Adrenal gland (tissue), 12 donors: ENCODE data around the gene SLC48A1. TPM values are rescaled to one million over a fixed set of nuclear protein-coding genes. Genes with fewer than 3 reads are reported as not detected.

ENCODE experiments used
- DNase-seq, 7 donors: peaks; one replicate each; pipeline ENCODE4 v3.0.0-alpha.2; 2019 to 2020
- H3K27ac ChIP-seq, 5 donors: fragments of 200-600 bp; sonication (generic) in 4 of 5; 1 replicate in 3 of 5; 2 replicates in 2 of 5; pipeline versions ENCODE4 v1.5.1 to v1.8.0; 2016 to 2020; ENCODE audit warnings: mild to moderate bottlenecking in 1 of 5
- H3K27me3 ChIP-seq: fragments of 200-600 bp; 2 replicates; pipeline ENCODE4 v1.8.0; 2021
- H3K36me3 ChIP-seq, 2 donors: fragments of 200-600 bp; replicated peaks in 1 of 2; 1 replicate in 1 of 2; 2 replicates in 1 of 2; pipeline versions ENCODE4 v1.5.1 to v1.8.0; 2018 to 2022
- H3K4me1 ChIP-seq, 2 donors: fragments of 200-600 bp; replicated peaks in 1 of 2; 1 replicate in 1 of 2; 2 replicates in 1 of 2; pipeline versions ENCODE4 v1.5.1 to v1.8.0; 2018 to 2021
- H3K4me3 ChIP-seq, 4 donors: fragments of 200-600 bp; sonication (generic) in 3 of 4; one replicate each; pipeline ENCODE4 v1.5.1; 2016 to 2018
- H3K9me3 ChIP-seq, 3 donors: fragments of 200-600 bp; sonication (generic) in 1 of 3; replicated peaks in 1 of 3; 1 replicate in 2 of 3; 2 replicates in 1 of 3; pipeline versions ENCODE4 v1.5.1 to v1.8.0; 2016 to 2021
- POLR2A ChIP-seq, 2 donors: fragments of 450-650 bp; IDR thresholded peaks; one replicate each; pipeline ENCODE4 v1.6.1; 2017; ENCODE audit warnings: antibody characterized with exemption in 2 of 2, mild to moderate bottlenecking in 2 of 2, moderate library complexity in 1 of 2
- WGBS, 4 donors: extraction: QIAGEN DNeasy Blood & Tissue Kit in 2 of 4; methylation state at CpG; one replicate each; pipeline versions ENCODE4 v1.1.5 to v1.1.7; 2013 to 2017; 5-methylcytosine and 5-hydroxymethylcytosine counted together
- intact Hi-C, 2 donors: fragments of 100-400 bp; cut with DNase I; formaldehyde crosslinking; loops; one replicate each; pipeline versions ENCODE4 v1.14.1 to v1.15.0; 2022 to 2023
- polyA plus RNA-seq, 3 donors: library from polyadenylated mRNA; stranded (reverse); fragments of 200-250 nt in 2 of 3; fragments of 350-450 nt in 1 of 3; fragmentation: Illumina TruSeq in 1 of 3; extraction: RNeasy Lipid Tissue Mini Kit (QIAGEN cat#74804) in 1 of 3; gene quantifications; one replicate each; pipeline ENCODE4 v1.2.3, GENCODE V29; 2013 to 2014
- total RNA-seq, 9 donors: library from RNA; depleted of rRNA in 4 of 9; stranded (reverse); fragments of >200 nt in 4 of 9; fragments of 120-200 nt in 1 of 9; fragmentation: NEBNext Ultra II Directional in 1 of 9; extraction: Animal tissue kit (Norgen Biotek cat#: 25700) in 1 of 9; gene quantifications; one replicate each; pipeline versions ENCODE4 v1.1.0 to v1.2.4, GENCODE V29; 2013 to 2023
- TF ChIP-seq, protein P1 (sequence below), 6 experiments: fragments of 450-650 bp in 4 of 6; fragments of 200-600 bp in 2 of 6; sonication (generic) in 1 of 6; IDR thresholded peaks; 1 replicate in 5 of 6; 2 replicates in 1 of 6; pipeline versions ENCODE4 v1.5.1 to v1.8.0; 2016 to 2021; ENCODE audit warnings: antibody characterized with exemption in 6 of 6, mild to moderate bottlenecking in 2 of 6, moderate library complexity in 1 of 6
- donor health status: healthy with polysubstance abuse.
- donor health status: Bipolar disorder and iron deficiency.
- donor health status: DM: yes; HTN: yes; CAD: no.
- donor health status: DM: no; HTN: no; CAD: no.
- donor health status: DM: no; HTN: no; CAD: no.
- donor health status: DM: yes; HTN: yes; CAD: no.

Gene SLC48A1
- total and polyA plus RNA-seq, 12 donors = 8.5 to 91.9 (median 57.5) TPM

DNA sequence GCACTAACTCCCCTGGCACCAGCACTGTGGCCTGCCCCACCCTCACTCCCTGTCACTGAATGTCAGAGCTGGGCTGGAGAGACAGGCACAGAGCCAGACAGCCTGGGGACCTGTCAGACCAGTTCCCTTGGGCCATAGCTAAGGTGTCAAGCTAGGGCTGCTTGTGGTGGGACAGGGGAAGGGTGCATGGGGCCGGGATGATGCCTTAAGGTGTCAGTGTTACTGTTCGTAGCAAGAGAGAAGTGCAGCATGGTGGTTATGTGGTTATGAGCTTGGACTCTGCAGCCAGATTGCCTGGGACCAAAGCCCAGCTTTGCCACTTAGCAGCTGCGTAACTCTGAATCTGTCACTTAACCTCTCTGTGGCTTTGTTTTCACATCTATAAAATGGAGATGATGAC is 18.2 kb upstream of the SLC48A1 start:
- Histone ChIP-seq H3K4me1 (peaks cover 10 to 15% of the 10 kb centered on the region in 2 donors), H3K27me3 (no peaks in the 10 kb centered on the region), H3K9me3 (no peaks in the 10 kb centered on the region), H3K4me3 (no peak overlapping the region), H3K36me3 (no peaks in the 10 kb centered on the region), H3K27ac (peak overlapping the region in 1 of 5 donors; percentile 42)
- no peak for TF ChIP-seq POLR2A (IDR thresholded peaks at IDR 0.05)
- TF ChIP-seq, protein P1, sequence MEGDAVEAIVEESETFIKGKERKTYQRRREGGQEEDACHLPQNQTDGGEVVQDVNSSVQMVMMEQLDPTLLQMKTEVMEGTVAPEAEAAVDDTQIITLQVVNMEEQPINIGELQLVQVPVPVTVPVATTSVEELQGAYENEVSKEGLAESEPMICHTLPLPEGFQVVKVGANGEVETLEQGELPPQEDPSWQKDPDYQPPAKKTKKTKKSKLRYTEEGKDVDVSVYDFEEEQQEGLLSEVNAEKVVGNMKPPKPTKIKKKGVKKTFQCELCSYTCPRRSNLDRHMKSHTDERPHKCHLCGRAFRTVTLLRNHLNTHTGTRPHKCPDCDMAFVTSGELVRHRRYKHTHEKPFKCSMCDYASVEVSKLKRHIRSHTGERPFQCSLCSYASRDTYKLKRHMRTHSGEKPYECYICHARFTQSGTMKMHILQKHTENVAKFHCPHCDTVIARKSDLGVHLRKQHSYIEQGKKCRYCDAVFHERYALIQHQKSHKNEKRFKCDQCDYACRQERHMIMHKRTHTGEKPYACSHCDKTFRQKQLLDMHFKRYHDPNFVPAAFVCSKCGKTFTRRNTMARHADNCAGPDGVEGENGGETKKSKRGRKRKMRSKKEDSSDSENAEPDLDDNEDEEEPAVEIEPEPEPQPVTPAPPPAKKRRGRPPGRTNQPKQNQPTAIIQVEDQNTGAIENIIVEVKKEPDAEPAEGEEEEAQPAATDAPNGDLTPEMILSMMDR (IDR thresholded peaks at IDR 0.05) = no peak
- intact Hi-C loops = no loop called here
- 74 to 95% (median 88%) methylated on average over 2 to 3 of the region's 3 CpGs for WGBS, 4 donors
- no peak for DNase-seq

DNA sequence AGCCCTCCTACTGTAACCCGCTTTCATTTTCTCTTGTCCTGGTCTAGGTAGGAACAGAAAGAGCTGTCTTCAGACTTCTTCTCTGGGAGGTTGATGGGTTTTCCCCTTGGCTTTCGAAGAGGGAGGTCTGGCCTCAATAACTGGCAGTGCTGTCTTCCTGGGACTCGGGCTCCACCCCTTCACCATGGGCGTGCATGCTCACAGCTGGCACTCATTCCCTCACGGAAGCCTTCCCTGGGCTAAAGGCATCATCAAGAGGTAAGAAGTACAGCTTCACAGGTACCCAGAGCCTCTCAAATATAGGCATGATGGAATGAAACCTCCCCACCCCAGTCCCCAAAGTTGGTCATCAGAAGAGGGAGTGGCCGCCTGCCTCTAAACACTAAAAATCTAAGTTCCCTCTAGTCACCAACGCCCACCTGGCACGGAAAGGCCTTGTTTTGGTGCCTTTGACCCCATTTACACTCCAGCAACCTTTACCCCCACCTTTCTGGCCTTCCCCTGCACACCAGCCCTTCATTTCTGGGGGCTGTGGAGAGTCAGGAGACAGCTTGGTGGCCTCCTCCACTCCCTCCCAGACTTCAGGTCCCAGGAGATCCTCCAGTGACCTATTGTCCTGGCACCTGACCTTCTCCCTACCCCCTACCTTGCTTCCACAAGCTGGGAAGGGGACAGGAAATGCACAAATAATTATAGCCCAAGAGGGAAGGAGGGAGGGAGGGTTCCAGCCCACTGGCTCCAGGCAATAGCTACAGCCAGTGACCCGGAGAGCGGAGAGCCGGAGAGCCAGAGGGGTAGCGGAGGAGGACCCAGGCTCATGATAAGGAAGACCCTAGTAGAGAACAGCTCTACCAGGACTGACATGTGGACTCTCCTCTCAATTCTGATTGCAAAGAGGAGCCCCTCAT is 17.1 kb upstream of the SLC48A1 start:
- intact Hi-C loops = no loop called here
- DNase-seq = no peak
- 77 to 86% (median 83%) methylated on average over 12 of the region's 12 CpGs for WGBS, 4 donors
- Histone ChIP-seq H3K4me3 (peak overlapping the region in 1 of 4 donors; percentile 9), H3K27ac (peak overlapping the region in 1 of 5 donors; percentile 45), H3K36me3 (no peaks in the 10 kb centered on the region), H3K9me3 (no peaks in the 10 kb centered on the region), H3K4me1 (peaks cover 10 to 15% of the 10 kb centered on the region in 2 donors), H3K27me3 (no peaks in the 10 kb centered on the region)
- no peak for TF ChIP-seq POLR2A (IDR thresholded peaks at IDR 0.05)
- TF ChIP-seq, protein P1 (IDR thresholded peaks at IDR 0.05) = no peak

DNA sequence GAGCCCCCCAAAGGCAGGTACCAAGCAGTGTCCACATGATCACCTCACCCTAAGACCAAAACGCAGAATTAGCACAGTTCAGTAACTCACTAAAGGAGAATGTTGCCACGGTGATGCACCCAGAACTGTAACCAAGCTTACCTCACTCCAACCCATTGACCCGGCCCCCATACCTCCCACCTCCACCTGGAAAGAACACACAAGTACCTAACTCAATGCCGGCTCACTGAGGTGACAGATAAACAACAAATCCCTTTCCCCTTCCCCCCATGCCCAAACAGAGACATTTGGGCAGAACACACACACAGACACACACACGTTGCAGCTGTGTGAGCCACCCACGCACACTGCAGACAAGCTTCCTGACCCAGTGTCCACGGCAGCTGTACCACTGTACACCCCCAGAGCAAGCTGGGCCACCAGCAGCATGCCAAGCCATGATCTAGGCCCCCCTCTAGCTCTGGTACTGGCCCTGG is 15.6 kb upstream of the SLC48A1 start:
- WGBS, 4 donors = 71 to 80% (median 74%) methylated on average over 6 to 7 of the region's 7 CpGs
- Histone ChIP-seq H3K27me3 (no peaks in the 10 kb centered on the region), H3K27ac (peak overlapping the region in 1 of 5 donors; percentile 83), H3K36me3 (no peaks in the 10 kb centered on the region), H3K9me3 (no peaks in the 10 kb centered on the region), H3K4me1 (peaks cover 10 to 15% of the 10 kb centered on the region in 2 donors), H3K4me3 (peak overlapping the region in 1 of 4 donors; percentile 73)
- intact Hi-C loops = no loop called here
- TF ChIP-seq POLR2A (IDR thresholded peaks at IDR 0.05) = no peak
- TF ChIP-seq, protein P1 (IDR thresholded peaks at IDR 0.05) = no peak
- no peak for DNase-seq

DNA sequence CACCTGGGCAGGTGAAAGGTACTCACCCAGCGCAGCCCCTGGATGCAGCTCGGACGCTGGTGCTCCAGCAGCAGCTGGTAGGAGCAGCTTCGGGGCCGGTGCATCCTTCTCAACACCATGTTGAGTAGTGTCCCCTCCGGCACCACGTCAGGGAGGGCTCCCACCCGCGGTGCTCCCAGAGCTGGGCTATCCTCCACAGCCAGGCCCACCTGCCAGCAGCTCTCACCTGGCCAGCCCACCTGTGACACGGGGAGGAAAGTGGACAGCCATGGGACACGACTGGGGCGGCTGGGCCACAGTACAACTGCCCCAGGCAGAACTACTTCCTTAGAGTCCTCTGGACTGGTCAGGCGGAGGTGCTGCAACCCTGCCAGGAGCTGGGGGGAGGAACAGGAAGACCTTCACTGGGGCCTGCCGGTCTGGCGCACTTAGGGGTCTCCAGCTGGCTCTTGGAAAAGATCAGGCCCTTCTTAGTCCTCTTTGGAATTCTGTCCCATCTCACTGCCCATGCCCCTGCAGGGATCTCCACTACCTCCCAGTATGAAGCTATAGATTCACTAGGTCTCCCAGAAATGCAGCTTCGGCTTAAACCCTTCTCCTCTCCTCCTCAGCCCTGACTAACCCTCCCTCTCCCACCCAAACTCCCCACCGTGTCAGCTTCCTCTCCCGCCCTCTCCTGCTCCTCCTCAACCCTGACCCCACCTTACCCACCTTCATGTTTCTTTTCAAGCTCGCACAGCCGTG is 15.0 kb upstream of the SLC48A1 start:
- no peak for DNase-seq
- H3K36me3 ChIP-seq = no peaks in the 10 kb centered on the region
- TF ChIP-seq POLR2A (IDR thresholded peaks at IDR 0.05) = no peak
- TF ChIP-seq, protein P1 (IDR thresholded peaks at IDR 0.05) = no peak
- H3K27me3 ChIP-seq = no peaks in the 10 kb centered on the region
- H3K4me3 ChIP-seq = peak overlapping the region in 2 of 4 donors; percentile 55 to 73
- H3K27ac ChIP-seq = peak overlapping the region in 2 of 5 donors; percentile 31 to 83
- H3K9me3 ChIP-seq = no peaks in the 10 kb centered on the region
- 22 to 54% (median 38%) methylated on average over 5 to 20 of the region's 20 CpGs for WGBS, 4 donors
- intact Hi-C loops = no loop called here
- peaks cover 10 to 18% of the 10 kb centered on the region in 2 donors for H3K4me1 ChIP-seq
